ENCODE measurements around the gene SYMPK.
"Not testable (repeated sequence)": the region's sequence is repeated elsewhere in the genome, so short reads cannot be mapped to it uniquely, and the experiment has no call there.

Gene SYMPK

GRCh38 chr19:45801603-45802175, 61.3 kb downstream of the SYMPK start:
- no peak for DNase-seq

GRCh38 chr19:45800070-45800553, 62.8 kb downstream of the SYMPK start:
- DNase-seq = peak; percentile 33

GRCh38 chr19:45799541-45799940, 63.4 kb downstream of the SYMPK start:
- not testable (repeated sequence) for DNase-seq

GRCh38 chr19:45798995-45799517, 63.9 kb downstream of the SYMPK start:
- DNase-seq = peak; percentile 46

GRCh38 chr19:45794627-45795026, 68.3 kb downstream of the SYMPK start:
- no peak for DNase-seq

- DNase-seq = peak; percentile 63
Measured at GRCh38 chr19:45793876-45794275, 69.1 kb downstream of the SYMPK start.

GRCh38 chr19:45793178-45793564, 69.8 kb downstream of the SYMPK start:
- DNase-seq = no peak

- peak; percentile 98 for DNase-seq
Measured at GRCh38 chr19:45792470-45793177, 70.3 kb downstream of the SYMPK start, which contains the start of gene DMWD. TSS of gene DMWD (minus strand) at chr19:45792845. CDS start at chr19:45792756, 89 bp downstream.

GRCh38 chr19:45791744-45792469, 71.0 kb downstream of the SYMPK start:
- DNase-seq = no peak

- DNase-seq = peak; percentile 92
Measured at GRCh38 chr19:45790942-45791341, 72.0 kb downstream of the SYMPK start.

GRCh38 chr19:45789035-45789786, 73.7 kb downstream of the SYMPK start:
- DNase-seq = no peak

- DNase-seq = no peak
Measured at GRCh38 chr19:45786533-45786894, 76.4 kb downstream of the SYMPK start.

GRCh38 chr19:45785781-45786532, 77.0 kb downstream of the SYMPK start:
- DNase-seq = no peak

GRCh38 chr19:45785097-45785496, 77.8 kb downstream of the SYMPK start:
- DNase-seq = no peak

- no peak for DNase-seq
Measured at GRCh38 chr19:45784096-45784495, 78.9 kb downstream of the SYMPK start.

- DNase-seq = no peak
Measured at GRCh38 chr19:45782820-45783785, 79.8 kb downstream of the SYMPK start.

- no peak for DNase-seq
Measured at GRCh38 chr19:45782162-45782691, 80.7 kb downstream of the SYMPK start, which contains the start of gene DMPK. TSS of gene DMPK (minus strand) at chr19:45782490. CDS start at chr19:45782352, 138 bp downstream.

- no peak for DNase-seq
Measured at GRCh38 chr19:45781214-45782161, 81.5 kb downstream of the SYMPK start.

All from inflammatory macrophage treated with lipopolysaccharide for 4 hours (primary cell).